Thyroid gland (tissue), 4 donors: ENCODE results near the gene ADGRB3.

Experiments
- POLR2A ChIP-seq, 2 donors: fragments of 450-650 bp; IDR thresholded peaks; one replicate each; pipeline ENCODE4 v1.6.1; 2017; ENCODE audit warnings: antibody characterized with exemption in 2 of 2, mild to moderate bottlenecking in 2 of 2, moderate library complexity in 1 of 2
- TF ChIP-seq, protein P1 (sequence below), 6 experiments: fragments of 200-600 bp in 3 of 6; fragments of 450-650 bp in 3 of 6; sonication (generic) in 3 of 6; IDR thresholded peaks; one replicate each; pipeline ENCODE4 v1.5.1; 2016 to 2019; ENCODE audit warnings: antibody characterized with exemption in 6 of 6, mild to moderate bottlenecking in 2 of 6, inconsistent platforms in 1 of 6, moderate library complexity in 1 of 6

DNA sequence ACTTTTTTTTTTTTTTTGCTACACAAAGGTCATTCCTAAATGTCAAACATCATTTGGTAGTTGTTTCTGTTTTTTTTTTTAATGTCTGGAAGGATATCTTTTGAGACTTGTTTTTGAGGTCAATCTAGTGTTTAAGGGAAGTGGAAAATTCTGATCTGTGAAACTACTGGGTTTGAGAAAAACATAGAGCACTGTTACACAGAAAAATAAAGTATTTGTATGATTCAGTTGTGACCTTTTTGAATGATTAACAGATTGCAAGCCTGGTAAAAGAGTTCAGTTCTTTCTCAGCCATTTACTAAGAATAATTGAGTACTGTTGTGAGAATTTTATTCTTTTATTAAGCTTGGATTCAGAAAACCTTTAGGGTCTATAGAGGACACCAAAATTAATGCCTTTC is 276.7 kb downstream of the ADGRB3 start:
- TF ChIP-seq, protein P1, sequence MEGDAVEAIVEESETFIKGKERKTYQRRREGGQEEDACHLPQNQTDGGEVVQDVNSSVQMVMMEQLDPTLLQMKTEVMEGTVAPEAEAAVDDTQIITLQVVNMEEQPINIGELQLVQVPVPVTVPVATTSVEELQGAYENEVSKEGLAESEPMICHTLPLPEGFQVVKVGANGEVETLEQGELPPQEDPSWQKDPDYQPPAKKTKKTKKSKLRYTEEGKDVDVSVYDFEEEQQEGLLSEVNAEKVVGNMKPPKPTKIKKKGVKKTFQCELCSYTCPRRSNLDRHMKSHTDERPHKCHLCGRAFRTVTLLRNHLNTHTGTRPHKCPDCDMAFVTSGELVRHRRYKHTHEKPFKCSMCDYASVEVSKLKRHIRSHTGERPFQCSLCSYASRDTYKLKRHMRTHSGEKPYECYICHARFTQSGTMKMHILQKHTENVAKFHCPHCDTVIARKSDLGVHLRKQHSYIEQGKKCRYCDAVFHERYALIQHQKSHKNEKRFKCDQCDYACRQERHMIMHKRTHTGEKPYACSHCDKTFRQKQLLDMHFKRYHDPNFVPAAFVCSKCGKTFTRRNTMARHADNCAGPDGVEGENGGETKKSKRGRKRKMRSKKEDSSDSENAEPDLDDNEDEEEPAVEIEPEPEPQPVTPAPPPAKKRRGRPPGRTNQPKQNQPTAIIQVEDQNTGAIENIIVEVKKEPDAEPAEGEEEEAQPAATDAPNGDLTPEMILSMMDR (IDR thresholded peaks at IDR 0.05), result no peak
- TF ChIP-seq POLR2A (IDR thresholded peaks at IDR 0.05), result no peak
